Endothelial cell of umbilical vein (primary cell): Measurements from ENCODE around the gene ANAPC7. TPM values are rescaled to one million over a fixed set of nuclear protein-coding genes. Genes with fewer than 3 reads are reported as not detected.

ENCODE experiments used
- BruUV-seq: library from RNA; stranded (reverse); fragments of 400-500 nt; replicated peaks from 2 replicates; lab custom pipeline; 2021; lab: Mats Ljungman, UMichigan
- CTCF ChIA-PET: fragments of 300-600, 350-600 bp; sonication (Branson Sonifier 250); formaldehyde crosslinking; loops from one replicate; lab custom pipeline; 2021; ENCODE audit warnings: antibody characterized with exemption, inconsistent platforms; lab: Charles Lee
- POLR2A ChIA-PET: fragments of 300-600, 350-600 bp; sonication (Branson Sonifier 250); formaldehyde crosslinking; loops from one replicate; lab custom pipeline; 2021; ENCODE audit warnings: antibody characterized with exemption, inconsistent platforms; lab: Charles Lee
- DNase-seq: peaks from one replicate; pipeline ENCODE4 v3.0.0-alpha.2; 2011; ENCODE audit warnings: low read depth, low spot score
- FAIRE-seq: peaks from 2 replicates; lab custom pipeline; 2011; peaks lifted over from hg19 to GRCh38; lab: Jason Lieb, UNC
- H2AFZ ChIP-seq: 2 replicates; pipeline ENCODE4 v1.6.0; 2012; ENCODE audit warnings: low read depth, low read length, control low read depth, inconsistent platforms
- H3K27ac ChIP-seq: 2 replicates; pipeline ENCODE4 v1.5.1; 2011; ENCODE audit warnings: low read depth, mild to moderate bottlenecking, control low read depth, low read length, moderate library complexity; ENCODE audit not compliant: insufficient read depth
- H3K27me3 ChIP-seq, 2 experiments: 2 replicates each; pipeline versions ENCODE4 v1.6.0 to v1.6.1; 2011; ENCODE audit warnings: low read length in 2 of 2, mixed read lengths in 1 of 2; ENCODE audit not compliant: control insufficient read depth in 2 of 2, insufficient read depth in 2 of 2
- H3K36me3 ChIP-seq, 2 experiments: 2 replicates in 1 of 2; 3 replicates in 1 of 2; pipeline ENCODE4 v1.5.1; 2011; ENCODE audit warnings: low read length in 2 of 2, mild to moderate bottlenecking in 1 of 2, moderate library complexity in 1 of 2; ENCODE audit not compliant: control insufficient read depth in 2 of 2, insufficient read depth in 2 of 2; ENCODE audit errors: extremely low read depth in 1 of 2
- H3K4me1 ChIP-seq: 3 replicates; pipeline ENCODE4 v1.5.1; 2011; ENCODE audit warnings: mild to moderate bottlenecking, low read length; ENCODE audit not compliant: control insufficient read depth, insufficient read depth; ENCODE audit errors: extremely low read depth
- H3K4me2 ChIP-seq: 2 replicates; pipeline ENCODE4 v1.6.1; 2011; ENCODE audit warnings: low read length, control low read depth, mixed read lengths; ENCODE audit not compliant: insufficient read depth
- H3K4me3 ChIP-seq, 3 experiments: fragments of 200-600 bp in 1 of 3; sonication (generic), shearing (Covaris generic) in 1 of 3; replicated peaks in 1 of 3; 2 replicates each; pipeline ENCODE4 v1.5.1; 2011 to 2016; ENCODE audit warnings: control low read depth in 3 of 3, low read length in 3 of 3, mild to moderate bottlenecking in 2 of 3, inconsistent platforms in 1 of 3, low read depth in 1 of 3, moderate library complexity in 1 of 3; ENCODE audit not compliant: insufficient read depth in 1 of 3
- H3K79me2 ChIP-seq: 2 replicates; pipeline ENCODE4 v1.6.0; 2012; ENCODE audit warnings: low read length, inconsistent platforms; ENCODE audit not compliant: control insufficient read depth, insufficient read depth
- H3K9ac ChIP-seq: replicated peaks from 2 replicates; pipeline ENCODE3; 2011; ENCODE audit warnings: low read length, control low read depth; ENCODE audit not compliant: insufficient read depth; ENCODE audit errors: extremely low read depth
- H3K9me1 ChIP-seq: replicated peaks from 3 replicates; pipeline ENCODE4 v1.6.0; 2011; ENCODE audit warnings: mild to moderate bottlenecking, low read length; ENCODE audit not compliant: control insufficient read depth, insufficient read depth; ENCODE audit errors: extremely low read depth
- H3K9me3 ChIP-seq: replicated peaks from 2 replicates; pipeline ENCODE4 v1.5.1; 2012; ENCODE audit warnings: low read length, inconsistent platforms; ENCODE audit not compliant: control insufficient read depth, insufficient read depth
- H4K20me1 ChIP-seq: replicated peaks from 2 replicates; pipeline ENCODE3; 2011; ENCODE audit warnings: mild to moderate bottlenecking, low read length; ENCODE audit not compliant: control insufficient read depth, insufficient read depth; ENCODE audit errors: extremely low read depth
- EZH2 ChIP-seq: IDR thresholded peaks from 2 replicates; pipeline ENCODE4 v1.6.1; 2012; ENCODE audit warnings: borderline replicate concordance, low read depth, mild to moderate bottlenecking, moderate library complexity, low read length, inconsistent platforms; ENCODE audit not compliant: severe bottlenecking
- FOS ChIP-seq: IDR thresholded peaks from 2 replicates; pipeline ENCODE4 v1.6.1; 2011; ENCODE audit warnings: mild to moderate bottlenecking, low read length, moderate library complexity, borderline replicate concordance; ENCODE audit not compliant: insufficient read depth
- GATA2 ChIP-seq: IDR thresholded peaks from 2 replicates; pipeline ENCODE4 v1.7.0; 2011; ENCODE audit warnings: low read depth, mild to moderate bottlenecking, moderate library complexity, mixed read lengths, low read length; ENCODE audit not compliant: insufficient read length, insufficient read depth
- JUN ChIP-seq: IDR thresholded peaks from 2 replicates; pipeline ENCODE4 v1.6.1; 2011; ENCODE audit warnings: borderline replicate concordance, low read depth; ENCODE audit not compliant: insufficient read length, insufficient read depth
- MYC ChIP-seq: IDR thresholded peaks from one replicate; pipeline ENCODE4 v1.6.1; 2011; ENCODE audit warnings: mild to moderate bottlenecking, low read depth, low read length
- POLR2A ChIP-seq: IDR thresholded peaks from 2 replicates; pipeline ENCODE4 v1.6.1; 2012; ENCODE audit warnings: low read depth, mild to moderate bottlenecking, control low read depth, low read length
- POLR2AphosphoS5 ChIP-seq: IDR thresholded peaks from 2 replicates; pipeline ENCODE4 v1.6.1; 2012; ENCODE audit warnings: low read depth, mild to moderate bottlenecking, control low read depth, low read length, moderate library complexity; ENCODE audit not compliant: insufficient read depth
- dilution Hi-C: fragments of 300-500 bp; cut with MboI; formaldehyde crosslinking; loops from one replicate; pipeline ENCODE4 v1.15.0; 2019; ENCODE audit warnings: low sequenced_read_pairs; ENCODE audit not compliant: extremely low pct_ligation_motif_present
- intact Hi-C: fragments of 100-400 bp; cut with micrococcal nuclease; formaldehyde crosslinking; loops from one replicate; pipeline ENCODE4 v1.10.0; 2022
- polyA plus RNA-seq, 4 experiments: library from polyadenylated mRNA; depleted of rRNA in 3 of 4; stranded (reverse) in 3 of 4; unstranded in 1 of 4; fragments of >200 nt; gene quantifications; 2 replicates each; pipeline versions ENCODE4 v1.2.1 to v1.2.3, GENCODE V29; 2011 to 2012; ENCODE audit warnings: missing spikeins in 1 of 4
- total RNA-seq: library from RNA; stranded (reverse); gene quantifications from 2 replicates; pipeline ENCODE4 v1.2.3, GENCODE V29; 2021
- TF ChIP-seq, protein P1 (sequence below): IDR thresholded peaks from 2 replicates; pipeline ENCODE4 v1.6.1; 2011; ENCODE audit not compliant: insufficient read depth, insufficient read length
- TF ChIP-seq, protein P2 (sequence below), 2 donors: IDR thresholded peaks; 1 replicate in 1 of 2; 2 replicates in 1 of 2; pipeline ENCODE4 v1.5.1; 2011; ENCODE audit warnings: low read length in 2 of 2, mild to moderate bottlenecking in 2 of 2, moderate library complexity in 2 of 2, control low read depth in 1 of 2, inconsistent platforms in 1 of 2, low read depth in 1 of 2; ENCODE audit not compliant: insufficient read depth in 1 of 2; ENCODE audit errors: extremely low read depth in 1 of 2

The ANAPC7 gene
- total and polyA plus RNA-seq, 2 donors (not counting 3 experiments of a cell fraction or from before 2014, with no cell fraction given), result 54.2 to 89.0 TPM

- no peak for TF ChIP-seq FOS
- no peak for TF ChIP-seq EZH2
- TF ChIP-seq POLR2A, result no peak
- TF ChIP-seq, protein P1, sequence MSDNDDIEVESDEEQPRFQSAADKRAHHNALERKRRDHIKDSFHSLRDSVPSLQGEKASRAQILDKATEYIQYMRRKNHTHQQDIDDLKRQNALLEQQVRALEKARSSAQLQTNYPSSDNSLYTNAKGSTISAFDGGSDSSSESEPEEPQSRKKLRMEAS, result no peak
- TF ChIP-seq MYC, result no peak
- no peak for TF ChIP-seq POLR2AphosphoS5
- no peak for TF ChIP-seq GATA2
- TF ChIP-seq, protein P2, sequence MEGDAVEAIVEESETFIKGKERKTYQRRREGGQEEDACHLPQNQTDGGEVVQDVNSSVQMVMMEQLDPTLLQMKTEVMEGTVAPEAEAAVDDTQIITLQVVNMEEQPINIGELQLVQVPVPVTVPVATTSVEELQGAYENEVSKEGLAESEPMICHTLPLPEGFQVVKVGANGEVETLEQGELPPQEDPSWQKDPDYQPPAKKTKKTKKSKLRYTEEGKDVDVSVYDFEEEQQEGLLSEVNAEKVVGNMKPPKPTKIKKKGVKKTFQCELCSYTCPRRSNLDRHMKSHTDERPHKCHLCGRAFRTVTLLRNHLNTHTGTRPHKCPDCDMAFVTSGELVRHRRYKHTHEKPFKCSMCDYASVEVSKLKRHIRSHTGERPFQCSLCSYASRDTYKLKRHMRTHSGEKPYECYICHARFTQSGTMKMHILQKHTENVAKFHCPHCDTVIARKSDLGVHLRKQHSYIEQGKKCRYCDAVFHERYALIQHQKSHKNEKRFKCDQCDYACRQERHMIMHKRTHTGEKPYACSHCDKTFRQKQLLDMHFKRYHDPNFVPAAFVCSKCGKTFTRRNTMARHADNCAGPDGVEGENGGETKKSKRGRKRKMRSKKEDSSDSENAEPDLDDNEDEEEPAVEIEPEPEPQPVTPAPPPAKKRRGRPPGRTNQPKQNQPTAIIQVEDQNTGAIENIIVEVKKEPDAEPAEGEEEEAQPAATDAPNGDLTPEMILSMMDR (IDR thresholded peaks at IDR 0.05; ENCODE audit: extremely low read depth in 1 of 2, insufficient read depth in 1 of 2, low read depth in 1 of 2, low read length in 2 of 2), result no peak
- no peak for TF ChIP-seq JUN
- peaks cover 0 to 2% of the 10 kb centered on the region in 2 experiments for H3K36me3 ChIP-seq
- no peak overlapping the region for H3K4me2 ChIP-seq
- no peaks in the 10 kb centered on the region for H3K27me3 ChIP-seq
- H3K9me3 ChIP-seq, result no peaks in the 10 kb centered on the region
- dilution Hi-C loops, result no loop called here
- no TSS peak for BruUV-seq
- intact Hi-C loops, result loop anchor here (5.0 kb wide), 2 partner anchors 291 to 436 kb away; partner anchors contain the start of gene PPP1CC
- H2AFZ ChIP-seq, result no peak overlapping the region
- H3K9ac ChIP-seq, result no peak overlapping the region
- ChIA-PET POLR2A (no interaction called here), CTCF (interaction anchor here (1.5 to 3.5 kb wide), 7 partner anchors 10 to 436 kb away, joined by 4 to 101 read pairs (median 11); partner anchors contain the start of genes FAM216A and GPN3)
- H3K4me3 ChIP-seq, result no peak overlapping the region
- no peaks in the 10 kb centered on the region for H3K9me1 ChIP-seq
- no peak overlapping the region for H3K27ac ChIP-seq
- FAIRE-seq, result no peak
- H4K20me1 ChIP-seq, result no peaks in the 10 kb centered on the region
- peaks cover 5% of the 10 kb centered on the region for H3K4me1 ChIP-seq
- no peak for DNase-seq
- H3K79me2 ChIP-seq, result peaks cover 34% of the 10 kb centered on the region
These were observed 47.8 kb upstream of the ANAPC7 start for GRCh38 chr12:110451263-110451662.
